Neural cell (in vitro differentiated cells): ENCODE results near the gene SIVA1. TPM values are rescaled to one million over a fixed set of nuclear protein-coding genes. Genes with fewer than 3 reads are reported as not detected.

ENCODE experiments used
- polyA plus RNA-seq: library from polyadenylated mRNA; depleted of rRNA; stranded (reverse); fragments of >200 nt; gene quantifications from 2 replicates; pipeline ENCODE4 v1.2.3, GENCODE V29; 2014

The SIVA1 gene
- polyA plus RNA-seq, 1 donor from 2014 or later = 180 TPM

Other genes starting within 250 kb of the SIVA1 start
- gene C14orf180, start 173.4 kb upstream of the SIVA1 start, polyA plus RNA-seq = not detected in 2 replicates
- 20.3 and 27.5 TPM in 2 replicates for gene TMEM179, start 148.4 kb upstream of the SIVA1 start, polyA plus RNA-seq
- 0.02 and 0.08 TPM in 2 replicates for gene INF2, start 63.5 kb upstream of the SIVA1 start, polyA plus RNA-seq
- 3.4 and 4.3 TPM in 2 replicates for gene ADSS1, start 28.9 kb upstream of the SIVA1 start, polyA plus RNA-seq
- 159 and 164 TPM in 2 replicates for gene AKT1, start 42.6 kb downstream of the SIVA1 start, polyA plus RNA-seq
- gene ZBTB42, start 48.0 kb downstream of the SIVA1 start, polyA plus RNA-seq = not detected in 2 replicates
- gene CEP170B, start 112.1 kb downstream of the SIVA1 start, polyA plus RNA-seq = 11.6 and 13.2 TPM in 2 replicates
- gene PLD4, start 171.7 kb downstream of the SIVA1 start, polyA plus RNA-seq = not detected in 2 replicates
- gene AHNAK2, start 225.2 kb downstream of the SIVA1 start, polyA plus RNA-seq = 0.82 and 1.4 TPM in 2 replicates
- gene CLBA1, start 232.6 kb downstream of the SIVA1 start, polyA plus RNA-seq = 27.8 and 28.6 TPM in 2 replicates